Measurements from ENCODE around the gene CCDC9.

DNA sequence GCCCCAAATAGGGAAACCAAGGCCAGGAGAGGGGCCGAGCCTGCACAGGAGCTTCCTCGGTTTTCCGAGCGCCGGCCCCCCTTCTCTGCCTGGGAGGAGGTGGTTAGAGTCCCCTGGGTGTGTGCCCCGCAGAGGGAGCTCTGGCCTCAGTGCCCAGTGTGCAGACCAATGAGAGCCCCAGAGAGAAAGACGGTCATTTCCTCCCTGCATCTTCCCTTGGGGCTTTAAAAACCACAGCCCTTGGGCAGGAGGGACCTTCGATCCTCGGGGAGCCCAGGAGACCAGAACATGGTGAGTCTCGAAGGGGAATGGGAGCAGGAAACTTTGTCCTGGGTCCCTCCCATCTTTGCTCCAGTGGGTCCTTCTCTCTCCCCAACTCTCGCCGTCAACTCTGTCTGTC, 53.3 kb downstream of the CCDC9 start, which contains the start of gene C5AR1:
- no peak for TF ChIP-seq CSRNP3 (CRISPR knock-in tag; IDR thresholded peaks at IDR 0.05)
- TF ChIP-seq BACH2 (CRISPR knock-in tag; IDR thresholded peaks at IDR 0.05; ENCODE audit: borderline replicate concordance) = no peak
- TF ChIP-seq TSHZ2 (CRISPR knock-in tag; IDR thresholded peaks at IDR 0.05) = no peak
- no peak for TF ChIP-seq PATZ1 (CRISPR knock-in tag; IDR thresholded peaks at IDR 0.05; ENCODE audit: borderline replicate concordance)
- TF ChIP-seq ZNF565 (CRISPR knock-in tag; conservative IDR thresholded peaks at IDR 0.05; ENCODE audit: low read depth) = no peak
- no peak for TF ChIP-seq ISL1 (CRISPR knock-in tag; IDR thresholded peaks at IDR 0.05)
- TF ChIP-seq, protein P1, sequence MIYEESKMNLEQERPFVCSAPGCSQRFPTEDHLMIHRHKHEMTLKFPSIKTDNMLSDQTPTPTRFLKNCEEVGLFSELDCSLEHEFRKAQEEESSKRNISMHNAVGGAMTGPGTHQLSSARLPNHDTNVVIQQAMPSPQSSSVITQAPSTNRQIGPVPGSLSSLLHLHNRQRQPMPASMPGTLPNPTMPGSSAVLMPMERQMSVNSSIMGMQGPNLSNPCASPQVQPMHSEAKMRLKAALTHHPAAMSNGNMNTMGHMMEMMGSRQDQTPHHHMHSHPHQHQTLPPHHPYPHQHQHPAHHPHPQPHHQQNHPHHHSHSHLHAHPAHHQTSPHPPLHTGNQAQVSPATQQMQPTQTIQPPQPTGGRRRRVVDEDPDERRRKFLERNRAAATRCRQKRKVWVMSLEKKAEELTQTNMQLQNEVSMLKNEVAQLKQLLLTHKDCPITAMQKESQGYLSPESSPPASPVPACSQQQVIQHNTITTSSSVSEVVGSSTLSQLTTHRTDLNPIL (CRISPR knock-in tag; IDR thresholded peaks at IDR 0.05; ENCODE audit: low read depth) = no peak
- no peak for TF ChIP-seq OSR1 (CRISPR knock-in tag; IDR thresholded peaks at IDR 0.05)
- TF ChIP-seq ARNTL (CRISPR knock-in tag; IDR thresholded peaks at IDR 0.05; ENCODE audit: borderline replicate concordance, low read depth) = no peak
- no peak for TF ChIP-seq SNAI2 (CRISPR knock-in tag; IDR thresholded peaks at IDR 0.05)
- TF ChIP-seq PPARA (CRISPR knock-in tag; IDR thresholded peaks at IDR 0.05; ENCODE audit: borderline replicate concordance) = no peak
- no peak for TF ChIP-seq ZFP30 (CRISPR knock-in tag; IDR thresholded peaks at IDR 0.05)
- no peak for TF ChIP-seq ZFP3 (CRISPR knock-in tag; IDR thresholded peaks at IDR 0.05)
- no peak for TF ChIP-seq RARB (CRISPR knock-in tag; IDR thresholded peaks at IDR 0.05)

Data from SK-N-SH treated with all-trans-retinoic acid at 6 μM for 48 hours (cell line).